Loucy (cell line): ENCODE data around the gene NEIL1.

Experiments used
- H2AFZ ChIP-seq: fragments of 200-600 bp; sonication (generic); 2 replicates; pipeline ENCODE4 v1.6.0; 2016; ENCODE audit warnings: antibody characterized with exemption, mild to moderate bottlenecking, low read length, moderate library complexity
- H3F3A ChIP-seq: fragments of 200-600 bp; 2 replicates; pipeline ENCODE4 v1.6.0; 2016; ENCODE audit warnings: antibody characterized with exemption, low read depth, mild to moderate bottlenecking
- H3K27me3 ChIP-seq: fragments of 200-600 bp; sonication (generic); 2 replicates; pipeline ENCODE4 v1.6.1; 2014; ENCODE audit warnings: low read length, mild to moderate bottlenecking; ENCODE audit not compliant: insufficient read depth, poor library complexity, severe bottlenecking
- H3K36me3 ChIP-seq: fragments of 200-600 bp; sonication (generic); 2 replicates; pipeline ENCODE4 v1.6.1; 2016; ENCODE audit warnings: low read length; ENCODE audit not compliant: insufficient read depth
- H3K4me1 ChIP-seq: fragments of 200-600 bp; sonication (generic); 2 replicates; pipeline ENCODE4 v1.5.1; 2014; ENCODE audit warnings: low read length, mild to moderate bottlenecking; ENCODE audit not compliant: insufficient read depth, poor library complexity, severe bottlenecking
- H3K4me2 ChIP-seq: fragments of 200-600 bp; sonication (generic); 2 replicates; pipeline ENCODE4 v1.6.0; 2014; ENCODE audit warnings: antibody characterized with exemption, low read length, low read depth, mild to moderate bottlenecking; ENCODE audit not compliant: poor library complexity, severe bottlenecking
- H3K4me3 ChIP-seq: fragments of 200-600 bp; sonication (generic); 2 replicates; pipeline ENCODE4 v1.5.1; 2014; ENCODE audit warnings: low read length, mild to moderate bottlenecking, mixed read lengths; ENCODE audit not compliant: poor library complexity, severe bottlenecking
- H3K79me2 ChIP-seq: fragments of 200-600 bp; sonication (generic); 2 replicates; pipeline ENCODE4 v1.6.1; 2014; ENCODE audit warnings: low read length; ENCODE audit not compliant: insufficient read depth
- H3K9ac ChIP-seq: fragments of 200-600 bp; sonication (generic); 2 replicates; pipeline ENCODE4 v1.6.0; 2014; ENCODE audit warnings: mild to moderate bottlenecking, low read depth, low read length, moderate library complexity; ENCODE audit not compliant: poor library complexity, severe bottlenecking
- H3K9me2 ChIP-seq: fragments of 200-600 bp; sonication (generic); replicated peaks from 2 replicates; pipeline ENCODE4 v1.6.1; 2016; ENCODE audit warnings: low read depth, low read length, mixed read lengths
- H3K9me3 ChIP-seq: fragments of 200-600 bp; sonication (generic); 2 replicates; pipeline ENCODE4 v1.6.1; 2014; ENCODE audit warnings: mild to moderate bottlenecking, antibody characterized with exemption, low read length, low read depth; ENCODE audit not compliant: insufficient read depth
- H4K20me1 ChIP-seq: fragments of 200-600 bp; sonication (generic); 2 replicates; pipeline ENCODE4 v1.6.0; 2014; ENCODE audit warnings: antibody characterized with exemption, low read length, mild to moderate bottlenecking; ENCODE audit not compliant: insufficient read depth, poor library complexity, severe bottlenecking
- CTCF ChIP-seq: fragments of 200-600 bp; sonication (generic); conservative IDR thresholded peaks from 2 replicates; pipeline ENCODE4 v1.5.1; 2014; ENCODE audit warnings: mild to moderate bottlenecking, antibody characterized with exemption, low read length
- EZH2phosphoT487 ChIP-seq: fragments of 200-600 bp; IDR thresholded peaks from 2 replicates; pipeline ENCODE4 v1.6.1; 2018; ENCODE audit warnings: antibody characterized with exemption, mild to moderate bottlenecking, moderate library complexity, borderline replicate concordance

Gene NEIL1

GRCh38 chr15:75366163-75366562 is 19.3 kb downstream of the NEIL1 start:
- H3K4me1 ChIP-seq, result peaks cover 17% of the 10 kb centered on the region
- peaks cover 24% of the 10 kb centered on the region for H3K36me3 ChIP-seq
- TF ChIP-seq CTCF (no peak), EZH2phosphoT487 (no peak)
- no peaks in the 10 kb centered on the region for H3K9me2 ChIP-seq
- H4K20me1 ChIP-seq, result no peaks in the 10 kb centered on the region
- H3K9ac ChIP-seq, result no peak overlapping the region
- no peaks in the 10 kb centered on the region for H3K27me3 ChIP-seq
- no peak overlapping the region for H3K4me3 ChIP-seq
- H2AFZ ChIP-seq, result no peak overlapping the region
- H3K79me2 ChIP-seq, result peaks cover 24% of the 10 kb centered on the region
- peak overlapping the region; percentile 93 for H3K4me2 ChIP-seq
- no peaks in the 10 kb centered on the region for H3F3A ChIP-seq
- no peaks in the 10 kb centered on the region for H3K9me3 ChIP-seq

- Histone ChIP-seq H3K27me3 (no peaks in the 10 kb centered on the region), H3K79me2 (peaks cover 24% of the 10 kb centered on the region), H3F3A (no peaks in the 10 kb centered on the region), H3K9me2 (no peaks in the 10 kb centered on the region), H3K9me3 (no peaks in the 10 kb centered on the region), H3K36me3 (peaks cover 33% of the 10 kb centered on the region), H3K4me1 (peaks cover 17% of the 10 kb centered on the region), H3K4me2 (peak overlapping the region; percentile 93), H4K20me1 (no peaks in the 10 kb centered on the region), H2AFZ (no peak overlapping the region), H3K9ac (peak overlapping the region; percentile 88), H3K4me3 (peak overlapping the region; percentile 85)
- TF ChIP-seq EZH2phosphoT487 (no peak), CTCF (no peak)
Measured at GRCh38 chr15:75367006-75367405, 20.2 kb downstream of the NEIL1 start.

- no peaks in the 10 kb centered on the region for H3K9me3 ChIP-seq
- no peaks in the 10 kb centered on the region for H3F3A ChIP-seq
- no peaks in the 10 kb centered on the region for H3K9me2 ChIP-seq
- TF ChIP-seq EZH2phosphoT487, result no peak
- TF ChIP-seq CTCF, result peak; percentile 89; the same call in 1 of the 2 replicates
- H3K9ac ChIP-seq, result peak overlapping the region; percentile 88
- H4K20me1 ChIP-seq, result no peaks in the 10 kb centered on the region
- H3K36me3 ChIP-seq, result peaks cover 37% of the 10 kb centered on the region
- no peaks in the 10 kb centered on the region for H3K27me3 ChIP-seq
- H3K4me3 ChIP-seq, result peak overlapping the region; percentile 85
- H3K4me2 ChIP-seq, result peak overlapping the region; percentile 93
- peaks cover 17% of the 10 kb centered on the region for H3K4me1 ChIP-seq
- peaks cover 24% of the 10 kb centered on the region for H3K79me2 ChIP-seq
- no peak overlapping the region for H2AFZ ChIP-seq
Measured at GRCh38 chr15:75367406-75367912, 20.6 kb downstream of the NEIL1 start.
